GM18951 (cell line): ENCODE results near the gene ITGB2.

ENCODE experiments used
- POLR2A ChIP-seq: IDR thresholded peaks from 4 replicates; pipeline ENCODE4 v1.6.1; 2011; ENCODE audit warnings: mild to moderate bottlenecking; ENCODE audit not compliant: insufficient read length, insufficient read depth; ENCODE audit errors: extremely low read depth
- in situ Hi-C: fragments of 300-500 bp; cut with MboI; formaldehyde crosslinking; loops from one replicate; pipeline ENCODE4 v1.12.0; 2022; ENCODE audit warnings: low sequenced_read_pairs, mixed read lengths, inconsistent platforms; ENCODE audit not compliant: unreplicated experiment

The ITGB2 gene

GRCh38 chr21:44959376-44960091 is 38.8 kb upstream of the ITGB2 start:
- no peak for TF ChIP-seq POLR2A
- in situ Hi-C loops, result no loop called here

GRCh38 chr21:44958471-44959191 is 37.9 kb upstream of the ITGB2 start:
- no peak for TF ChIP-seq POLR2A
- in situ Hi-C loops, result no loop called here

GRCh38 chr21:44957901-44958451 is 37.3 kb upstream of the ITGB2 start:
- in situ Hi-C loops, result no loop called here
- TF ChIP-seq POLR2A, result no peak

GRCh38 chr21:44957047-44957831 is 36.5 kb upstream of the ITGB2 start:
- in situ Hi-C loops, result no loop called here
- TF ChIP-seq POLR2A, result no peak

GRCh38 chr21:44956356-44957046 is 35.8 kb upstream of the ITGB2 start:
- in situ Hi-C loops, result no loop called here
- no peak for TF ChIP-seq POLR2A

DNA sequence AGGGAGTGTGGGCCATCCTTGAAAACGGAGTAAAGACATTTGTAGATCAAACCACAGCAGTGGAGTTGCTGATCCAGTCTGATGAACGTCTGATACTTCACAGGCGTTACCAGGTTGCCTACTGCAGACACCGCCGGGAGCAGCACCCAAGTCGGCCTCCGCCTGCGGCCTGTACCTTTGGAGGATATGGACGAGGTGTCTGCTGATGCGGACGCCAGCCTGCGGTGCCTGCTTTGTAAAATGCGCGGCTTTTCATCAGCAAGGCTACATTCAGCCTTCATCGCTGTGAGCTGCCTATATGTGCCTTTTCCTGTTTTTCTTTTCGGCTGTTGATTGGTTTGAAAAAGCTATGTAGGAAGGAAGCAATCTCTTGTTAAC is 35.1 kb upstream of the ITGB2 start:
- no peak for TF ChIP-seq POLR2A
- in situ Hi-C loops, result no loop called here

GRCh38 chr21:44955141-44955797 is 34.6 kb upstream of the ITGB2 start:
- in situ Hi-C loops, result no loop called here
- TF ChIP-seq POLR2A, result no peak

DNA sequence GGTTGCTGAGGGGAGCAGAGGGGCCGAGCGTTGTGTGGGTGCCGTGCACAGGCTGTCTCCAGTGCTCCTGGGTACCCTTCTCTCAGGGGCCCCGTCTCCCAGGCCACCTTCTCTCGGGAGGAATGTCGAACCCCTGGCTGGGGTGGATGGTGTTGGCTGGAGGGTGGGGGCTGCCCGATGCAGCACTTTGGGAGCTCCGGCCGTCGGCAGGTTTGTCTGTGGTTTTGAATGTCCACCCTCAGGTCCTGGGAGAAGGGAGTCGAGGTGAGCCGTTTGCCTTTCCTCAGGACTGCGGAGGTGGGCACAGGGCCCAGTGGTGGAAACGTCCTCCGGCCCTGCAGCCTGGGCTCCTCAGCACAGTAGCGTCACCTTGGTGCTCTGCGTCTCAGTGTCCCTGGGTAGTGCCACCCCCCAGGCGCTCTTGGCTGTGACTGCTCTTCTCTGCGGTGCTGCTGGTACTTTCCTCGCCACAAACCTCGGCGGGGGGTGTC is 33.6 kb upstream of the ITGB2 start:
- in situ Hi-C loops, result no loop called here
- no peak for TF ChIP-seq POLR2A

DNA sequence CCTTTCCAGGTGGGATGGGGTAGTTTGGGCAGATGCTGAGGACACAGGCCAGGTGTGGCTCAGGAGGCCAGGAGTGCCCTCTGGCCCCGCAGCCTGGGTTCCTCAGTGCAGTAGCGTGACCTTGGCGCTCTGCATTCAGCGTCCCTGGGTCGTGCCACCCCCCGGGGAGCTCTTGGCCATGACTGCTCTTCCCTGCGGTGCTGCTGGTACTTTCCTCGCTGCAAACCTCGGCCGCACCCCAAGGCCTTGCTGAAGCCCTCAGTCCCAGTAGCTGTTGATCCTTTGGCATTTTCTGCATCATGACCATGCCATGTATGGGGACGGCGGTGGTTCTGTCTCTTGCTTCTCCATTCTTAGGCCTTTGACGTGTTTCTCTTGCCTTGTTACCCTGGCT is 32.9 kb upstream of the ITGB2 start:
- in situ Hi-C loops, result no loop called here
- TF ChIP-seq POLR2A, result no peak

DNA sequence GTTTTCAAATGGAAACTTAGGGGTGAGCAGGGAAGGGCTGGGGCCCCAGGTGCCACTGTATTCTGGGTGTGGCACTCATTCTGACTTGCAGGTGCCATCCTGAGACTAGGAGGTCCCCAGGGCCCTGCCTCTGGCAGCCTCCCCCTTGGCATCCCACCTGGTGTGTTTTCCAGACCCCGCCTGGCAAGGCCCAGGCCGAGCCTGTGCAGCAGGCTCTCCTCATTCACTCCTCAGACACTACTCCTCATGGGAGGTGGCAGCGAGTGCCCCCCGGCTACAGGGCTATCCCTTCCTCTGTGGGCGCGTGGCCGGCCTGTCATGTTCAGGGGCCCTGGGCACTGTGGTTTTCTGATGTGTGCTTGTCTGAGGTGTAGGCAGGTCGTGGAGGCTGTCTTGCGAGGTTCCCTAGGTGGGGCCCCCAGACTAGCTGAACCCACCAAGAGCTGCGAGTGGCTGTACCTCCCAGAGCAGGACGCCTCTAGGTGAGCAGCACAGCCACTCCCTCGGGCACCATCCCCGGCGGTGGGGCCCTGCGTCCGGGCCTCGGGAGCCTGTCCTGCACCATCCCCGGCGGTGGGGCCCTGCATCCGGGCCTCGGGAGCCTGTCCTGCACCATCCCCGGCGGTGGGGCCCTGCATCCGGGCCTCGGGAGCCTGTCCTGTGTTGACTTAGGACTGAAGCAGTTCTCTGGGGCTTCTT is 32.4 kb upstream of the ITGB2 start:
- in situ Hi-C loops, result no loop called here
- no peak for TF ChIP-seq POLR2A

- TF ChIP-seq POLR2A, result no peak
- in situ Hi-C loops, result no loop called here
Measured at GRCh38 chr21:44952116-44952928, 31.6 kb upstream of the ITGB2 start.
